ENCODE results near the gene CLDND2.

The CLDND2 gene

DNA sequence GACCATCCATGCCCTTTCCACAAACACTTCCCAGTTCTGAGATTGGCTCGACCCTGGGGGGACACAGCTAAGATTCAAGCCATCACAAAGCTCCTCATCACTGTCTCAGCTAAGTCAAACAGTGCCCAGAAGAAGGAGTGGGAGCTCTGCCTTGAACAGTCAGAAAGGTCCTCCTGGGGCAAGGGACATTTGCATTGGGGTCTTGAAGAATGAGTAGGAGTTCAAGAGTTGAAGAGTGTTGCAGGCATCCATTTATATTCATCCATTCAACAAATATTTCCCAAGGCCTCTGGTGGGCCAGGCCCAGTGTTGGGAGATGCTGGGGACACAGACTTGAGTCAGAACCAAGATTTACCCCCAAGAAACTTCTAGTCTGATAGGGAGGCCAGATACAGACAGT is 50.8 kb downstream of the CLDND2 start:
- no peak overlapping the region for H3K27ac ChIP-seq
- no peaks in the 10 kb centered on the region for H3K4me1 ChIP-seq (ENCODE audit: control insufficient read depth in 1 of 2, insufficient read depth in 1 of 2, low read depth in 1 of 2, low read length in 1 of 2)
- H3K27me3 ChIP-seq, result peaks cover 38% of the 10 kb centered on the region
- no peak overlapping the region for H3K4me3 ChIP-seq (ENCODE audit: low read depth in 1 of 2, low read length in 1 of 2)
- H3K36me3 ChIP-seq, result no peaks in the 10 kb centered on the region
- TF ChIP-seq, protein P1, sequence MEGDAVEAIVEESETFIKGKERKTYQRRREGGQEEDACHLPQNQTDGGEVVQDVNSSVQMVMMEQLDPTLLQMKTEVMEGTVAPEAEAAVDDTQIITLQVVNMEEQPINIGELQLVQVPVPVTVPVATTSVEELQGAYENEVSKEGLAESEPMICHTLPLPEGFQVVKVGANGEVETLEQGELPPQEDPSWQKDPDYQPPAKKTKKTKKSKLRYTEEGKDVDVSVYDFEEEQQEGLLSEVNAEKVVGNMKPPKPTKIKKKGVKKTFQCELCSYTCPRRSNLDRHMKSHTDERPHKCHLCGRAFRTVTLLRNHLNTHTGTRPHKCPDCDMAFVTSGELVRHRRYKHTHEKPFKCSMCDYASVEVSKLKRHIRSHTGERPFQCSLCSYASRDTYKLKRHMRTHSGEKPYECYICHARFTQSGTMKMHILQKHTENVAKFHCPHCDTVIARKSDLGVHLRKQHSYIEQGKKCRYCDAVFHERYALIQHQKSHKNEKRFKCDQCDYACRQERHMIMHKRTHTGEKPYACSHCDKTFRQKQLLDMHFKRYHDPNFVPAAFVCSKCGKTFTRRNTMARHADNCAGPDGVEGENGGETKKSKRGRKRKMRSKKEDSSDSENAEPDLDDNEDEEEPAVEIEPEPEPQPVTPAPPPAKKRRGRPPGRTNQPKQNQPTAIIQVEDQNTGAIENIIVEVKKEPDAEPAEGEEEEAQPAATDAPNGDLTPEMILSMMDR (IDR thresholded peaks at IDR 0.05), result no peak
- no peaks in the 10 kb centered on the region for H3K9me3 ChIP-seq

DNA sequence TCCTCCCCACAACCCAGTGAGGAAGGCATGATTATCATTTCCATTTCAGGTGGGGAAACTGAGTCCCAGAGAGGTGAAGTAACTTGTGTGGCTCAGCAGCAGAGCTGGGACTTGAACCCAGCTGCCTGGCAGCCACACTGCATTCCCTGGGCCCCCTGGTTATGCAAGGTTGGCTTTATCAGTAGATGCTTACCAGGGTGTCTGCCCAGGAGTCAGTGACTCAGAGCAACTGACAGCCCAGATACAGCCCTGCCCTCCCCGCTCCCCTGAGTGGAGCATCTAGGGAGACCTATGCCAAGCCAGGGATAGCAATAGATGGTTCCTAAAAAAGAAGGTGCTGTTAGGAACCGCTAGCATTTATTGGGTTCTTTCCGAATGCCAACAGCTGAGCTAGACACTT is 51.4 kb downstream of the CLDND2 start:
- Histone ChIP-seq H3K4me3 (ENCODE audit: low read depth in 1 of 2, low read length in 1 of 2) (no peak overlapping the region), H3K9me3 (no peaks in the 10 kb centered on the region), H3K4me1 (ENCODE audit: control insufficient read depth in 1 of 2, insufficient read depth in 1 of 2, low read depth in 1 of 2, low read length in 1 of 2) (no peaks in the 10 kb centered on the region), H3K27ac (no peak overlapping the region), H3K27me3 (peaks cover 39% of the 10 kb centered on the region), H3K36me3 (no peaks in the 10 kb centered on the region)
- TF ChIP-seq, protein P1 (IDR thresholded peaks at IDR 0.05), result no peak

Data from neutrophil (primary cell).